Measurements from ENCODE around the gene BUB3. TPM values are rescaled to one million over a fixed set of nuclear protein-coding genes. Genes with fewer than 3 reads are reported as not detected.

The BUB3 gene
- total RNA-seq, 2 donors from 2014 or later = 77.6 to 112 TPM

DNA sequence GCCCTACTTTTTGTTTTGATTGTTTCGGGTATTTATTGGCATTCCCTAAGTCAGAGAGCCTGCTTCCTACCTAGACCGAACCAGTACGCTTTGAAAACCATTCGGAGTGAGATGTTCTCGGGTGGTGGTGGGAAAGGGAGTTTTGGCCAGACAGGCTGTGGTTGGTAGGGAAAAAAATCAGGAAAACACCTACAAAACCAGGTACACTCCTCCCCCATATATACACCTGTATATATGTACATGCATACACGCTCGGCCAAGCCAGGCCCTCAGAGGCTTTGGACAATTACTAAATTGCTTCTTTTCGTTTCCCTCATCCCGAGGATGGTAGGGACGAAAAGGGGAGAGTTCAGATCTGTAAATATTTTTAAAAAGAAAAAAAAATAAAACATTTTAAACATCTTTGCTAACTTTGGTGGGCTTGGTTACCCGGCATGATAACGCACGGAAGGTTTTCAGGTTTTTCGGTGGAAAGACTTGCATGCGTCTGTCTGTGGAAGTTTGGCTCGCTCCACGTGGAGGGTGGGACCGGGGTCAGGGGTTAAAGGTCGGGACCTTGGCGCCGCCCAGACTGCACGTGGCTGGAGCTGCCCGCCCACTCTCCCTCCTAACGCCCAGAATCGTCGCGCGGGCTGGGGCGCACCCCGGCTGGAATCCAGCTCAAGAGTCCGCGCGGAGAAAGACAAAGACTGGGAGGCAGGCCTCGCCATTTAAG lies 3.8 kb upstream of the BUB3 start:
- TF ChIP-seq, protein P1, sequence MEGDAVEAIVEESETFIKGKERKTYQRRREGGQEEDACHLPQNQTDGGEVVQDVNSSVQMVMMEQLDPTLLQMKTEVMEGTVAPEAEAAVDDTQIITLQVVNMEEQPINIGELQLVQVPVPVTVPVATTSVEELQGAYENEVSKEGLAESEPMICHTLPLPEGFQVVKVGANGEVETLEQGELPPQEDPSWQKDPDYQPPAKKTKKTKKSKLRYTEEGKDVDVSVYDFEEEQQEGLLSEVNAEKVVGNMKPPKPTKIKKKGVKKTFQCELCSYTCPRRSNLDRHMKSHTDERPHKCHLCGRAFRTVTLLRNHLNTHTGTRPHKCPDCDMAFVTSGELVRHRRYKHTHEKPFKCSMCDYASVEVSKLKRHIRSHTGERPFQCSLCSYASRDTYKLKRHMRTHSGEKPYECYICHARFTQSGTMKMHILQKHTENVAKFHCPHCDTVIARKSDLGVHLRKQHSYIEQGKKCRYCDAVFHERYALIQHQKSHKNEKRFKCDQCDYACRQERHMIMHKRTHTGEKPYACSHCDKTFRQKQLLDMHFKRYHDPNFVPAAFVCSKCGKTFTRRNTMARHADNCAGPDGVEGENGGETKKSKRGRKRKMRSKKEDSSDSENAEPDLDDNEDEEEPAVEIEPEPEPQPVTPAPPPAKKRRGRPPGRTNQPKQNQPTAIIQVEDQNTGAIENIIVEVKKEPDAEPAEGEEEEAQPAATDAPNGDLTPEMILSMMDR (IDR thresholded peaks at IDR 0.05) = no peak
- Histone ChIP-seq H3K4me1 (peaks cover 26% of the 10 kb centered on the region), H3K9me3 (no peaks in the 10 kb centered on the region), H3K36me3 (no peaks in the 10 kb centered on the region), H3K27ac (no peak overlapping the region), H3K9ac (ENCODE audit: low read depth in 2 of 2, low read length in 2 of 2) (peak overlapping the region in 1 of 2 donors; percentile 19), H3K27me3 (peaks cover 68% of the 10 kb centered on the region), H3K4me3 (peak overlapping the region; percentile 35)
- DNase-seq = no peak
- intact Hi-C loops (cut with DNase I) = loop anchor here (10.0 kb wide), 1 partner anchor 166 kb away; the partner anchor contains the start of gene PSTK

DNA sequence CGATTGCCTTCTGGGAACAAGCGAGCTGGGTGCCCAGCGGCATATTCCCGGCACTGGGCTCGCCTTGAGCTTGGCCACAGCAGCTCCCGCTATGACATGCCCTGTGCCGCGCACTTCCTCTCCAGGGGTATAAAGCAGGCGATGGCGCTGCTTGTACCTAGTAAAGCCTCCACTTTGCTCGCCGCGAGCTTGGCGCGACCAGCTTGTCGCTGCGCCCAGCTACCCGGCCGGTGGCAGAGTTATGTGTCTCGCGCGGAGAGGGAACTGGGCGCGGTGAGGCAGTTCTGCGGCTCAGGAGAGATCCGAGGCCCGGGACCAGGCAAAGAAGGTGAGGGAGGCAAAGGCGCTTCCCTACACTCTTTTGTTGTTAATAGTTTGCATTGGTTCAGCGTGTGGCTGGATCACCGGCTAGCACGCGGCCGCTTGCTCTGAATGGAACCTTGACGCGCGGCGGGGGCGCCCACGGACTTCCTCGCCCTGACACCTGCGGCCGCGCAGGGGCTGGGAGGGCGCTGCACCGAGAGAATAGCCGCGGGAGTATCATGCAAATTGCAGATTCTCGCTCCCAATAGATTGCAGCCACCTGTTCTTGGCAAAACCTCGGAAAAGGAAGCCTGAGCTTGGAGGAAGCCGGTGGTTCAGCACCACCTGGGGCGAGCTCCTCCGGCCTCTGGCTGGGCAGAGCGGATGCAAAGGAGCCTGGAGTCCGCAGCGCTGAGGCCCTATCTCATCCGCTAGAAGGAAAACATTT lies 3.0 kb upstream of the BUB3 start:
- Histone ChIP-seq H3K4me1 (peaks cover 26% of the 10 kb centered on the region), H3K9me3 (no peaks in the 10 kb centered on the region), H3K27me3 (peaks cover 60% of the 10 kb centered on the region), H3K4me3 (peak overlapping the region; percentile 4), H3K27ac (no peak overlapping the region), H3K9ac (ENCODE audit: low read depth in 2 of 2, low read length in 2 of 2) (peak overlapping the region in 1 of 2 donors; percentile 8), H3K36me3 (no peaks in the 10 kb centered on the region)
- TF ChIP-seq, protein P1 (IDR thresholded peaks at IDR 0.05) = no peak
- DNase-seq = peak; percentile 31
- intact Hi-C loops (cut with DNase I) = loop anchor here (10.0 kb wide), 1 partner anchor 166 kb away; the partner anchor contains the start of gene PSTK

DNA sequence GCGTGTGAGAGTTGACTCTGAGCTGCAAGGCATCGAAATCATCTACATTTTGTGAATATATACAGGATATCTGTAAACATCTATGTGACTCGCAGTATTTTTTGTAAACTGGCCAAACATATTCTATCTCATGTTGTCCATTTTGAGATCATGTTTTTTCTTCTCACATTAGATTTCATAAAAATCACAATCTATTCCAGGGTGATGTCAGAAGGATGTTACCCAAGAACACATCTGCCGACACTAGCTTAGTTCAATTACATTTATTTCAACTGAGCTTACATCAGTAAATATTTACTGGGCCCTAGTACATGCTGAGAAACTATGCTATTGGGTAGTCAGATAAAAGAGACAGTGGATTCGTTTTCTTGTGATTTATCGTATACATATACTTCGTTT lies 2.5 kb upstream of the BUB3 start:
- Histone ChIP-seq H3K36me3 (no peaks in the 10 kb centered on the region), H3K4me1 (peaks cover 26% of the 10 kb centered on the region), H3K4me3 (no peak overlapping the region), H3K27ac (no peak overlapping the region), H3K27me3 (peaks cover 55% of the 10 kb centered on the region), H3K9ac (ENCODE audit: low read depth in 2 of 2, low read length in 2 of 2) (no peak overlapping the region), H3K9me3 (no peaks in the 10 kb centered on the region)
- DNase-seq = no peak
- intact Hi-C loops (cut with DNase I) = loop anchor here (10.0 kb wide), 1 partner anchor 167 kb away; the partner anchor contains the start of gene PSTK
- TF ChIP-seq, protein P1 (IDR thresholded peaks at IDR 0.05) = no peak

DNA sequence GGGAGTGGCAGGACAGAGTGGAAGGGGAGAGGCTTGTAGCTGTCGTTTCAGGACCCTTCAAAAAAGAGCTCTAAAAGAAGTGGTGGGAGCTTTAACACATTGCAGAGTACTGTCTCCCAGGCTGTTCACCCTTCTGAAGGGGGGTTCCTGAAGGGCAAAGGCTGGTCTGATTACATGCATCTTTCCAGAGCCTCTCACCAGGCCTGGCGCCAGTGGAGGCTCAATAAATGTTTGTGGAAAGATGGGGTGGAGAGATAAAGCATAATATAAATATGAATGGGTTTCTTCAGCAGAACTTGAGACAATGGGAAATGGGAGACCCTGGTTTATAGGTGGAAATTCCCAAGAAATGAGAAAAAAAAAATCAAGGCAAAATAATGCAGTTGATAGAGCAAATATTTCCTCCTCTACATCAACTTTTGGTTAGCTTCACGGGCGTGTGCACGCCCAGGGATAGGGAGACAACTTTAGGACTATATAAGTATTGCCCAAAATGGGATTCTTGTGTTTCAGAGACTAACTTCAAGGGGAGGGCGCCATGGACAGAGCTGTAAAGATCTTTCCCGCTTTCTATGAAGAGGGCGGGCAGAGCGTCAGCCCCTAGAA lies 613 bp upstream of the BUB3 start:
- H3K36me3 ChIP-seq = no peaks in the 10 kb centered on the region
- peaks cover 19% of the 10 kb centered on the region for H3K4me1 ChIP-seq
- peak overlapping the region; percentile 95 for H3K4me3 ChIP-seq
- intact Hi-C loops (cut with DNase I) = loop anchor here (10.0 kb wide), 1 partner anchor 169 kb away; the partner anchor contains the start of gene PSTK
- no peak overlapping the region for H3K9ac ChIP-seq (ENCODE audit: low read depth in 2 of 2, low read length in 2 of 2)
- H3K27ac ChIP-seq = no peak overlapping the region
- H3K27me3 ChIP-seq = peaks cover 36% of the 10 kb centered on the region
- H3K9me3 ChIP-seq = no peaks in the 10 kb centered on the region
- no peak for DNase-seq
- TF ChIP-seq, protein P1 (IDR thresholded peaks at IDR 0.05) = no peak

Measured in colonic mucosa (tissue), 4 donors.